ENCODE results near the gene SLC29A4.

- TF ChIP-seq CTCF (IDR thresholded peaks at IDR 0.05) = no peak
- TF ChIP-seq ZFX (IDR thresholded peaks at IDR 0.05; ENCODE audit: borderline replicate concordance) = no peak
Observed at GRCh38 chr7:5348134-5349004, 65.6 kb downstream of the SLC29A4 start.
